Umbilical cord (tissue), 2 donors: ENCODE measurements around the gene ANAPC2. TPM values are rescaled to one million over a fixed set of nuclear protein-coding genes. Genes with fewer than 3 reads are reported as not detected.
A peak's percentile ranks its signal among the peaks of the same experiment; 100 is the strongest.
"Not testable (repeated sequence)": the region's sequence is repeated elsewhere in the genome, so short reads cannot be mapped to it uniquely, and the experiment has no call there.

ENCODE experiments used
- DNase-seq: peaks from one replicate; pipeline ENCODE4 v3.0.0-alpha.2; 2015; ENCODE audit warnings: low spot score
- total RNA-seq: library from RNA; depleted of rRNA; stranded (reverse); fragments of >200 nt; gene quantifications from one replicate; pipeline ENCODE4 v1.2.3, GENCODE V29; 2014; ENCODE audit warnings: low replicate concordance; ENCODE audit not compliant: insufficient read depth

The ANAPC2 gene
- total RNA-seq, 1 donor from 2014 or later = 18.3 TPM

DNA sequence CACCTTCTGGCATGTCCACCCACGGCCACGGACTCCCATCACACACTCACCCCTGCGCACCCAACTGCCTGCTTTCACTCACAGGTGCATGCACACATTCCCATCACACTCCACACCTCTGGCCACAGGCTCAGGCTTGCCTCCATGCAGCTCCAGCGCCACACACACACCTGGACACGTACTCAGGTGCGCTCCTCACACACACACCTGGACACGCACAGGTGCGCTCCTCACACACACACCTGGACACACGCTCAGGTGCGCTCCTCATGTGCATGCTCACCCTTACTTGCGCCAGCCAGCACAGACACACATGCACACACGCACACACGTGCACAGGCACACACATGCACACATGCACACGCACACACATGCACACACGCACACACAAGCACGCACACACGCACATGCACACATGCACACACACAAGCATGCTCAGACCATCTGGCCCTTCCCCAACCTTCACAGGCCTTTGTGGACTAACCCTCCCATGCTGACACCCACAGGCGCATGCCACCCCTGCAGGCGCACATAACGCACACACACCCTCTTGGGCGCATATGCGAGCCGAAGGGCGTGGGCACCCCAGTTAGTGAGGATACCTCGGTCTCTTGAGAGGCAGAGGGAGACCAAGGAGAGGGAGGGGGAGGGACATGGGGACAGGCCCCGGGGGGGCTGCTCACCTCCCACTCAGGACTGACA lies 41.1 kb downstream of the ANAPC2 start:
- DNase-seq = no peak

DNA sequence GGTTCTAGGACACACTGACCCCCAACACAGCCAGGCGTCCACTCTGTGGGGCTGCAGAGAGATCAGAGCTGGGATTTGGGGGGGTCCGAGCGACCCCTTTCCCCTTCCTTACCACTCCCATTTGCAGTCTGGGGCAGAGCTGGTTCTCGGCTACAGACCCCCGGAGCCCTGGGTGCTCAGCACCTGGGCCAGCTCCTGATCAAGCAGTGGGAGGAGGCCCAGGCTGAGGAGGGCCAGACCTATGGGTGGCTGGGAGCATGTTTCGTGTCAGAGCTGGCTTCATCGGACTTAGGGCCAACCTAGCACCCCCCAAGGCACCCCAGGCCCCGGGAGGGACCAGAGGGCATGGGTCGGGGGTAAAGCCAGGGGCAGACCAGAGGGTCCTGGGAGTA lies 41.8 kb downstream of the ANAPC2 start:
- no peak for DNase-seq

GRCh38 chr9:137145731-137146526 lies 42.4 kb downstream of the ANAPC2 start:
- DNase-seq = no peak

GRCh38 chr9:137143459-137143858 lies 44.9 kb downstream of the ANAPC2 start:
- no peak for DNase-seq

DNA sequence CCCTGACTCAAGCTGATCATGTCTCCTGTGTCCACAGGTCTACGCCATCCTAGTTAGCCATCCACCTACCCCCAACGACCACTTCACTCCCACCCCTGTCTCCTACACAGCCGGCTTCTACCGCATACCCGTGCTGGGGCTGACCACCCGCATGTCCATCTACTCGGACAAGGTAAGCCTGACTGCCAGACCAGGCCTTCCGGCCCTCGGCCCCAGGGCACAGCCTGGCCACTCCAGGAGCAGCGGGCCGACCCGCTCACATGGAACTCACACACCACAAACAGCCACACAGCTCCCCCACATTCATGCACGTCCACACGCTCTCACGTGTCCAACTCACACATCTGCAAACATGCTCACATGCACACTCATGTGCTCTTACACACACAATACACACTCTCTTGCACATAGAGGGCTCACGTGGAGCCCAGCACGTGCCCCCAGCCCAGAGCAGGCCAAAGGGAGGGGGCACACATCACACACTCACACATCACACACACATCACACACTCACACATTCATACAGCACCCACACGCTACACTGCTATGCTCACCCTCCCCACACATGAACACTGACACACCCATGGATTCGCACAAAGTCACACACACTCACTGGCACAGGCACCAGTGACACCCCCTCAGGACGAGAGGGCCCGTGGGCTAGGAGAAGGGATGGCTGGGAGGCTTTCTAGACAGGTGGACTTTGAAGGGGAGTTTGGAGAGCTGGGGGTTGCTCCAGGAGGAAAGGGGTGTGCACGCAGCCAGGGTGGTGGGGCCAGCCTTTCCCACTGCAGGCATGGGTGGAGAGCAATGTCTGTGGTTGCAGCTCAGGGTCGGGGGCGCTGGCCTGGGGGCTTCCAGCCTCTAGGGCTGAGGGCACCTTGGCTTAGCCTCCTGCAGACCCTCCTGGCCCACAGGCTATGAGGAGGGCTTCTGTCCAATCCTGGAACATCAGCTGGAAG lies 46.1 kb downstream of the ANAPC2 start:
- no peak for DNase-seq

GRCh38 chr9:137141050-137141810 lies 47.1 kb downstream of the ANAPC2 start:
- DNase-seq = no peak

- no peak for DNase-seq
These were observed 48.0 kb downstream of the ANAPC2 start for GRCh38 chr9:137140151-137141012.

DNA sequence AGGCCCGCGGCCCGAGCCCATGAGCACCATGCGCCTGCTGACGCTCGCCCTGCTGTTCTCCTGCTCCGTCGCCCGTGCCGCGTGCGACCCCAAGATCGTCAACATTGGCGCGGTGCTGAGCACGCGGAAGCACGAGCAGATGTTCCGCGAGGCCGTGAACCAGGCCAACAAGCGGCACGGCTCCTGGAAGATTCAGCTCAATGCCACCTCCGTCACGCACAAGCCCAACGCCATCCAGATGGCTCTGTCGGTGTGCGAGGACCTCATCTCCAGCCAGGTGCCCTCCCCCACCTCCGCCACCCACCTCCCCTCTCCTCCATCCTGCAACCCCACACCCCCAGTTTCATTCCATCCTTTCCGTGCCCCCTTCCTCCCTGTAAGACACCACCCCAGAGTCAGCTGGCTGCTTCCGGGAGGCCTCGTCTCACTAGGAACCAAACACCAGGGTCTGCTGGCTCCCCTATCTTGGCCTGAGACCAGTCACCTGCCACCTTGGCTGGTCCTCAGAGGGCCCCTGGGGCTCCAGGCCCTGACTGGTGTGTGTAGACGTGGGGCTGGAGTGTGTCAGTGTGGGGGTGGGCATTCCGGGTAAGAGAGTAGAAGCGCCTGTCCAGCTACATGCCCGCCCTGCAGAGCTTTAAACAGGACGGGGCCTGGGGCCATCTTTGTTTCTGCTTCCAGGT lies 48.8 kb downstream of the ANAPC2 start:
- no peak for DNase-seq

DNA sequence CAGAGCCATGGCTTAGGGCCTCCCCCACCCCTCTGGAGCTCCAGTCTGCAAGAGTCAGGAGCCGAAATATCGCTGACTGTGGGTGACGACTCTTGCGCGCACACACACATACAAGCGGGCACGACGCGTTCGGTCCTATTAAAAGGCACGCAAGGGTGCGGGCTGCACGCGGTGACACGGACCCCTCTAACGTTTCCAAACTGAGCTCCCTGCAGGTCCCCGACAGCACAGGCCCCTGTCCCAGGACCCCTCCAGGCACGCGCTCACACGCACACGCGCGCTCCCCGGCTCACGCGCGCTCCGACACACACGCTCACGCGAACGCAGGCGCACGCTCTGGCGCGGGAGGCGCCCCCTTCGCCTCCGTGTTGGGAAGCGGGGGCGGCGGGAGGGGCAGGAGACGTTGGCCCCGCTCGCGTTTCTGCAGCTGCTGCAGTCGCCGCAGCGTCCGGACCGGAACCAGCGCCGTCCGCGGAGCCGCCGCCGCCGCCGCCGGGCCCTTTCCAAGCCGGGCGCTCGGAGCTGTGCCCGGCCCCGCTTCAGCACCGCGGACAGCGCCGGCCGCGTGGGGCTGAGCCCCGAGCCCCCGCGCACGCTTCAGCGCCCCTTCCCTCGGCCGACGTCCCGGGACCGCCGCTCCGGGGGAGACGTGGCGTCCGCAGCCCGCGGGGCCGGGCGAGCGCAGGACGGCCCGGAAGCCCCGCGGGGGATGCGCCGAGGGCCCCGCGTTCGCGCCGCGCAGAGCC lies 49.5 kb downstream of the ANAPC2 start, which contains the start of gene GRIN1:
GRIN1 (plus strand) TSS at position 433 of the 746 bp plus-strand sequence. CDS start 333 bp downstream, outside the sequence.
- no peak for DNase-seq

DNA sequence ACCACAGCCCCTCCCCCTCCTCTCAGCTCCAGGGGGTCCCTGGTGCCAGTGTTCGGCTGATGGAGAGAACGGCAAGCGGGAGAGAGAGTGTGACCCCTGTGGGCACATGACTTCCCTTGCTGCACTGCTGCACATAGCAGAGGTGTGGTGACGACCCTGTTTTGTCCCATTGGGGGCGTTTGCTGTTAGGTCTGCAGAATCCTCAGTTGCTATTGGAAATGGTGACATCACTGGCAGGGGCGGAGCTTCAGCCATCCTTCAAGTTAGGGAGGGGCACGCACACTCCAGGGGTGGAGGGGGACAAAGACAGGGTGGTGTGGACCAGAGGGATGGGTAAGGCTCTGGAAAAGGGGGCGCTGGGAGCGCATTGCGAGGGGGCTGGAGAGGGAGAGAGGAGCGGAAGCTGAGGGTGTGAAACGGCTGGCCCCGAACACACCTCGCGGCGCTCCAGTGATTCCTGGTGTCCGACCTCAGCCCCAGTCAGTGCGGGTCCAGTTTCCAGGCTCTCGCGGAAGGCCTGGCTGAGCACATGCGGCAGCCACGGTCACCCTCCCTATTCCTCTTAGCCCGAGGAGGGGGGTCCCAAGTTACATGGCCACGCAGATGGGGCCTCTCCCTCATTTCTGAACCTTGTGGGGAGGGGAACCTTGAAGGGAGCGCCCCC lies 50.2 kb downstream of the ANAPC2 start:
- no peak for DNase-seq

DNA sequence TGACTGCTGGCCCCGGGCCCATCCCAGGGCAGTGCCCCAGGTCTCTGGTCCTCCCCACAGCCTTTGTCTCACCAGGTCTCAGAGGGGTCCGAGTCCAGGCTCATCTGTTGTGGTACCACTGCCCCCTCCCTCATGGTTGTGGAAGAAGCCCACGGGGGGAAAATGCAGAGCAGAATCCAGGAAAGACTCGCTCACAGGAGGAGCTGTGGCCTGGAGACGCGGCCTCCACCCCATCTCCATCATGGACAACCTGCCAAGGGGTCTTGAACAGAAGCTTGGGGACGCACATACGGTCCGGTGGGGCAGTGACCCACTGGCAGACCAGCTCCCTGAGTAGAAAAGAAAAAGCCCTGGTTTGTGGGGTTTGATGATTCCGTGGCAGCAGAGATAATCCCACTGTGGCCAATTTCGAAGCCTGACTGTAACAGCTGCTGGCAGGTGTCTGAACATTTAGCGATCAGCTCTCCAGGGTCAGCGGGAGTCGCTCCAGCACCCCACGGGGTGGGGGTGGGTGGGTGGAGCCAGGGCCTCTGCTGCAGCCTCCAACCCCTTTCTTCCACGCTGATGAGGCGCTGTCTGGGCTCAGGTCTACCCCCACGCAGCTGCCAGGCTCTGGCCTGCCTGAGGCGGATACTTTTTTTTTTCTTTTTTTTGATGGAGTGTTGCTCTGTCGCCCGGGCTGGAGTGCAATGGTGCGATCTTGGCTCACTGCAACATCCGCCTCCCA lies 51.3 kb downstream of the ANAPC2 start:
- no peak for DNase-seq

- DNase-seq = no peak
These were observed 52.0 kb downstream of the ANAPC2 start for GRCh38 chr9:137136261-137136880.

DNA sequence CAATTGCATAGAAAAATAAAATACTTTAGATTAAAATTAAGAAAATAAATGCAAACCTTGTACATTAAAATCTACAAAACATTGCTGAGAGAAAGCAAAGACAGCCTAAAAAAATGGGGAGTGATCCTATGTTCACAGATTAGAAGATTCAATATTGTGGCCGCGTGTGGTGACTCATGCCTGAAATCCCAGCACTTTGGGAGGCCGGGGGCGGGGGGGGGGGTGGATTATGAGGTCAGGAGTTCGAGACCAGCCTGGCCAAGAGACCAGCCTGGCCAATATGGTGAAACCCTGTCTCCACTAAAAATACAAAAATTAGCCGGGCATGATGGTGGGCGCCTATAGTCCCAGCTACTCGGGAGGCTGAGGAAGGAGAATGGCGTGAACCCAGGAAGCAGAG lies 53.2 kb downstream of the ANAPC2 start:
- DNase-seq = not testable (repeated sequence)

DNA sequence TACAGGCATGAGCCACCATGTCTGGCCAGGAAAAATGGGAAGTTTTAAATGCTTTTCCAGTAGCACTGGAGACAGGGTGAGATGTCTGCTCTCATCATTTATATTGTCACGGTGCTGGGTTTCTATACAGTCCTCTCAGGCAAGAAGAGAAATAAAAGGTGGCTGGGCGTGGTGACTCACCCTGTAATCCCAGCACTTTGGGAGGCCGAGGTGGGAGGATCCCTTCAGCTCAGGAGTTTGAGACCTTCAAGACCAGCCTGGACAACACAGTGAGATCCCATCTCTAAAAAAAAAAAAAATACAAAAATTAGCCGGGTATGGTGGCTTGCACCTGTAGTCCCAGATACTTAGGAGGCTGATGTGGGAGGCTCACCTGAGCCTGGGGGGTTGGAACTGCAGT lies 54.2 kb downstream of the ANAPC2 start:
- no peak for DNase-seq

DNA sequence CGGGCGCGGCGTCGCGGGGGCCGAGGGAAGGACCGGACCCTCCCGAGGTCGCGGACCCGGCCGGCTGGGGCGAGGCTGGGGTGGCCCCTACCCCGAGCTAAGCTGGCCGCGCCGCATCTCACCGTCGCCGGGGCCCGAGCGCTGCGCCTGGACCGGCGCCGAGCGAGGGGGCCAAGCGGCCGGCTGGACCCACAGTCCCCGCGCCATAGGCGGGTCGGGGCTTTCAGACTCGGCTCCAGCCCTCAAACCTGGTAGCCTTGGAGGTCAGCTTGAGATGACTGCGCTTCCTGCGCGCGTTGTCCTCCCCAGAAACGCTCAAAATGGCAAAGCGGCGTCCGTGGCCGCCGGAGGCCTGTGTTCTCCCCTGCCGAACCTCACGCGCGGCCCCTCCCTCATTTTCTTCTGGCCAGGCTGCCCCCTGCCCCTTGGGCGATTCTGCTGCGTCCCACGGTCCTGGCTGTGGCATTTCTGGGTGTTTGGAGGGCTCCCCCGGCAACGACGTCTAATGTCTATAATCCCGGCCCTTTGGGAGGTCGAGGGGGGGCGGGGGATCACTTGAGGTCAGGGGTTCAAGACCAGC lies 58.1 kb downstream of the ANAPC2 start:
- no peak for DNase-seq

DNA sequence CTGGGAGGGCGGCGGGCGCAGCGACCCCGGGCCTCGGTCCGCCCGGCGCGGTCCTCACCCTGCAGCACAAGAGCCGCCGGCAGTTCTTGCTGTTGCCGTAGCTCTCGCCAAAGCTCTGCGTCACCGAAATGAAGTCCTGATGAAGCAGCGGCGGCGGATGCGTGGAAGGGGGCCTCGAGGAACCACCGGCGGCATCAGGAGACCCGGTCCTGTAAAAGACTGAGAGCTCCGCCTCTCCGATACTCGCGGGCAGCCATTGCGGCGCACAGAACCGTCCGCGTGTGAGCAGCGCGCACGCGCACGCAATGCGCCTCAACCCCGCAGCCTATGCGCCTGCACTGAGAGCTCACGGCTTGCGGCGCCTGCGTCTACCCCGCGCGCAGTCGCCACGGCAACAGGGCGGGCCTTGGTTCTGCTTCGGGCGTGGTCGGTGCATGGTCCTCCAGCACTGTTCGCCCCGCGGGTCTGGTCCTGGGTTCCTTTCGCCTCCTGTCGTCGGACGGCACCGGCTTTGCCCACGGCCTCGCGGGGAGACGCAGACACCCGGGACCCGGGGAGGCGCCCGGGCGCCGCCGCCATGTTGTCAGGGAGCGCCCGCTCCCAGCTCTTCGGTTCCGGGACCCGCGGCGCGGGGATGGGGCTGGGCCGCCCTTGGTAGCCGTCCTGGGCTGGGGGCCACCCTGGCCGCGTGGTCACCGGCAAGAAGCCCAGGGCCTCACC lies 58.7 kb downstream of the ANAPC2 start:
- peak; percentile 93 for DNase-seq
